IMR-90 (cell line): ENCODE data around the gene KLHL41. TPM values are rescaled to one million over a fixed set of nuclear protein-coding genes. Genes with fewer than 3 reads are reported as not detected.

Experiments used
- ATAC-seq: fragments of 200-7000 bp; cut with Tn5 transposase; 2 replicates; pipeline ENCODE4 v1.9.1; 2020; ENCODE audit warnings: low read depth, mild to moderate bottlenecking, moderate library complexity
- BruUV-seq: library from RNA; stranded (reverse); fragments of 400-500 nt; replicated peaks from 2 replicates; lab custom pipeline; 2021; lab: Mats Ljungman, UMichigan
- CTCF ChIA-PET: fragments of 300-600 bp; formaldehyde crosslinking; extraction: SDS; loops from one replicate; lab custom pipeline; 2021; ENCODE audit warnings: antibody characterized with exemption; lab: Yijun Ruan, JAX
- POLR2A ChIA-PET: fragments of 300-600 bp; sonication (Branson Sonifier 250); formaldehyde crosslinking; loops from one replicate; lab custom pipeline; 2022; ENCODE audit warnings: antibody characterized with exemption; ENCODE audit not compliant: unreplicated experiment; lab: Charles Lee
- DNase-seq: peaks from one replicate; pipeline ENCODE4 v3.0.0; 2013
- H2AFZ ChIP-seq: replicated peaks from 2 replicates; pipeline ENCODE3; 2013; ENCODE audit warnings: low read length, mild to moderate bottlenecking; ENCODE audit not compliant: poor library complexity
- H2AK5ac ChIP-seq: 2 replicates; pipeline ENCODE4 v1.6.1; 2013; ENCODE audit warnings: low read depth, low read length, inconsistent platforms
- H2AK9ac ChIP-seq: replicated peaks from 2 replicates; pipeline ENCODE3; 2013; ENCODE audit warnings: mild to moderate bottlenecking, low read depth, low read length, moderate library complexity; ENCODE audit not compliant: poor library complexity
- H2BK120ac ChIP-seq: 2 replicates; pipeline ENCODE4 v1.6.1; 2013; ENCODE audit warnings: low read depth, low read length, inconsistent platforms
- H2BK15ac ChIP-seq: 3 replicates; pipeline ENCODE4 v1.6.1; 2013; ENCODE audit warnings: low read depth, low read length, inconsistent platforms
- H2BK20ac ChIP-seq: 2 replicates; pipeline ENCODE4 v1.6.1; 2013; ENCODE audit warnings: low read depth, mild to moderate bottlenecking, inconsistent platforms, low read length, moderate library complexity
- H2BK5ac ChIP-seq: 2 replicates; pipeline ENCODE4 v1.6.1; 2013; ENCODE audit warnings: mild to moderate bottlenecking, low read depth, low read length, inconsistent platforms; ENCODE audit not compliant: poor library complexity, severe bottlenecking
- H3K14ac ChIP-seq: replicated peaks from 2 replicates; pipeline ENCODE4 v1.6.1; 2013; ENCODE audit warnings: low read depth, low read length, inconsistent platforms
- H3K18ac ChIP-seq: 2 replicates; pipeline ENCODE4 v1.6.1; 2013; ENCODE audit warnings: low read depth, low read length, control low read depth
- H3K23ac ChIP-seq: 2 replicates; pipeline ENCODE4 v1.6.1; 2013; ENCODE audit warnings: low read depth, low read length, inconsistent platforms
- H3K27ac ChIP-seq: 2 replicates; pipeline ENCODE4 v1.5.1; 2013; ENCODE audit warnings: mild to moderate bottlenecking, control low read depth, low read length; ENCODE audit not compliant: insufficient read depth
- H3K27me3 ChIP-seq: 2 replicates; pipeline ENCODE4 v1.6.1; 2013; ENCODE audit warnings: low read length; ENCODE audit not compliant: control insufficient read depth, insufficient read depth
- H3K36me3 ChIP-seq: 2 replicates; pipeline ENCODE4 v1.6.1; 2013; ENCODE audit warnings: low read length, mixed read lengths; ENCODE audit not compliant: control insufficient read depth, insufficient read depth
- H3K4ac ChIP-seq: 2 replicates; pipeline ENCODE4 v1.6.1; 2013; ENCODE audit warnings: low read depth, low read length, inconsistent platforms
- H3K4me1 ChIP-seq: 2 replicates; pipeline ENCODE4 v1.6.1; 2013; ENCODE audit warnings: low read length, mixed read lengths; ENCODE audit not compliant: control insufficient read depth, insufficient read depth
- H3K4me2 ChIP-seq: 2 replicates; pipeline ENCODE4 v1.6.1; 2013; ENCODE audit warnings: low read depth, mild to moderate bottlenecking, control low read depth, low read length, moderate library complexity
- H3K4me3 ChIP-seq: 2 replicates; pipeline ENCODE4 v1.5.1; 2013; ENCODE audit warnings: low read depth, mild to moderate bottlenecking, control low read depth, low read length, moderate library complexity; ENCODE audit not compliant: insufficient read depth
- H3K56ac ChIP-seq: 2 replicates; pipeline ENCODE4 v1.6.1; 2013; ENCODE audit warnings: low read length, inconsistent platforms; ENCODE audit not compliant: insufficient read depth; ENCODE audit errors: extremely low read depth
- H3K79me1 ChIP-seq, 2 experiments: 2 replicates each; pipeline ENCODE4 v1.6.1; 2013; ENCODE audit warnings: low read length in 2 of 2, inconsistent platforms in 1 of 2, low read depth in 1 of 2
- H3K9ac ChIP-seq: 2 replicates; pipeline ENCODE4 v1.6.1; 2013; ENCODE audit warnings: low read depth, low read length, control low read depth
- H3K9me1 ChIP-seq: 2 replicates; pipeline ENCODE4 v1.6.1; 2013; ENCODE audit warnings: low read length, inconsistent platforms; ENCODE audit not compliant: insufficient read depth
- H3K9me3 ChIP-seq: 2 replicates; pipeline ENCODE4 v1.6.1; 2013; ENCODE audit warnings: low read length; ENCODE audit not compliant: control insufficient read depth, insufficient read depth
- H4K20me1 ChIP-seq: 2 replicates; pipeline ENCODE4 v1.6.1; 2013; ENCODE audit warnings: low read length, inconsistent platforms; ENCODE audit not compliant: insufficient read depth
- H4K5ac ChIP-seq: 2 replicates; pipeline ENCODE4 v1.6.1; 2013; ENCODE audit warnings: mild to moderate bottlenecking, low read depth, low read length, control low read depth
- H4K8ac ChIP-seq, 2 experiments: 2 replicates each; pipeline ENCODE4 v1.6.1; 2013; ENCODE audit warnings: low read depth in 2 of 2, low read length in 2 of 2, control low read depth in 1 of 2, inconsistent platforms in 1 of 2
- H4K91ac ChIP-seq: 2 replicates; pipeline ENCODE4 v1.6.1; 2013; ENCODE audit warnings: low read depth, low read length, inconsistent platforms; ENCODE audit not compliant: insufficient read depth
- FOS ChIP-seq: fragments of 150-350 bp; IDR thresholded peaks from 2 replicates; pipeline ENCODE4 v1.6.1; 2016; ENCODE audit warnings: low read depth, low read length
- RAD21 ChIP-seq: IDR thresholded peaks from 2 replicates; pipeline ENCODE4 v1.6.1; 2012; ENCODE audit warnings: low read length, improper control_type of control experiment
- WGBS, 2 experiments: methylation state at CpG; one replicate each; pipeline versions ENCODE4 v1.1.5 to v1.1.7; 2013; ENCODE audit warnings: missing lambda C conversion rate in 2 of 2; ENCODE audit not compliant: insufficient read length in 1 of 2; ENCODE audit errors: extremely low coverage in 2 of 2; 5-methylcytosine and 5-hydroxymethylcytosine counted together
- dilution Hi-C: fragments of 300-500 bp; cut with HindIII; formaldehyde crosslinking; loops from one replicate; pipeline ENCODE4 v1.14.3; 2018; ENCODE audit warnings: low sequenced_read_pairs; ENCODE audit not compliant: unreplicated experiment
- in situ Hi-C: fragments of 300-500 bp; cut with MboI; formaldehyde crosslinking; loops from 3 replicates; pipeline ENCODE4 v1.14.3; 2019; ENCODE audit warnings: low sequenced_read_pairs, inconsistent platforms, mixed read lengths
- intact Hi-C: fragments of 100-400 bp; cut with micrococcal nuclease; formaldehyde crosslinking; loops from 2 replicates; pipeline ENCODE4 v1.10.0; 2022
- polyA plus RNA-seq, 3 experiments: library from polyadenylated mRNA; depleted of rRNA; stranded (reverse); fragments of >200 nt; gene quantifications; 2 replicates each; pipeline ENCODE4 v1.2.3, GENCODE V29; 2012; ENCODE audit warnings: low replicate concordance in 1 of 3
- total RNA-seq: library from RNA; depleted of rRNA; stranded (reverse); fragments of >200 nt; gene quantifications from 2 replicates; pipeline ENCODE4 v1.2.3, GENCODE V29; 2012

KLHL41 gene
- total and polyA plus RNA-seq, 2 of the 4 experiments (the other 2 are of a cell fraction), result 0.10 to 0.18 TPM

- ChIA-PET POLR2A (interaction anchor here (0.6 kb wide), 1 partner anchor 1310 kb away, joined by 4 read pairs; no protein-coding TSS in a partner anchor), CTCF (interaction anchor here (1.4 kb wide), 1 partner anchor 9 kb away, joined by 4 read pairs; no protein-coding TSS in a partner anchor)
- no peak overlapping the region for H3K56ac ChIP-seq
- DNase-seq, result no peak
- no peak overlapping the region for H4K5ac ChIP-seq
- H3K27me3 ChIP-seq, result no peaks in the 10 kb centered on the region
- H3K9ac ChIP-seq, result no peak overlapping the region
- no peaks in the 10 kb centered on the region for H3K36me3 ChIP-seq
- H2AK5ac ChIP-seq, result no peak overlapping the region
- no peak overlapping the region for H3K4me3 ChIP-seq
- TF ChIP-seq FOS (no peak), RAD21 (no peak)
- no TSS peak for BruUV-seq
- H3K23ac ChIP-seq, result no peak overlapping the region
- H3K9me3 ChIP-seq, result no peaks in the 10 kb centered on the region
- no peak overlapping the region for H3K4me2 ChIP-seq
- no peak overlapping the region for H2AK9ac ChIP-seq
- no peak overlapping the region for H2AFZ ChIP-seq
- no peak overlapping the region for H2BK15ac ChIP-seq
- intact Hi-C loops (no loop called here), in situ Hi-C loops (no loop called here), dilution Hi-C loops (no loop called here)
- no peak overlapping the region for H4K91ac ChIP-seq
- no peak overlapping the region for H2BK5ac ChIP-seq
- no peak for ATAC-seq
- no peak overlapping the region for H3K18ac ChIP-seq
- no peak overlapping the region for H3K4ac ChIP-seq
- 0 out of 4 replicates have a peak overlapping the region, but pooled peaks of 1 of the 2 experiments have one; percentile 10 for H4K8ac ChIP-seq
- no peak overlapping the region for H3K27ac ChIP-seq
- no peak overlapping the region for H2BK120ac ChIP-seq
- H3K79me1 ChIP-seq, result no peaks in the 10 kb centered on the region
- H3K14ac ChIP-seq, result no peak overlapping the region; the same call in 1 of the 2 replicates
- H2BK20ac ChIP-seq, result no peak overlapping the region
- peaks cover 10% of the 10 kb centered on the region for H3K4me1 ChIP-seq
- no peaks in the 10 kb centered on the region for H4K20me1 ChIP-seq
- peaks cover 4% of the 10 kb centered on the region; the same call in 1 of the 2 replicates for H3K9me1 ChIP-seq
- WGBS, 2 experiments, result no CpG with 5 or more reads among the region's 1 CpG
Observed at GRCh38 chr2:169461143-169461542, 48.4 kb upstream of the KLHL41 start.
